Astrocyte (in vitro differentiated cells and primary cell): ENCODE data around the gene KLK4. TPM values are rescaled to one million over a fixed set of nuclear protein-coding genes. Genes with fewer than 3 reads are reported as not detected.
A peak's percentile ranks its signal among the peaks of the same experiment; 100 is the strongest.

ENCODE experiments used
- DNase-seq: peaks from one replicate; pipeline ENCODE4 v3.0.0-alpha.2; 2010; ENCODE audit warnings: low read depth
- FAIRE-seq: peaks from 2 replicates; lab custom pipeline; 2011; peaks lifted over from hg19 to GRCh38; lab: Jason Lieb, UNC
- H2AFZ ChIP-seq: 2 replicates; pipeline ENCODE4 v1.6.0; 2012; ENCODE audit warnings: low read depth, low read length, inconsistent platforms
- H3K27ac ChIP-seq: 2 replicates; pipeline ENCODE4 v1.5.1; 2011; ENCODE audit warnings: low read depth, low read length, inconsistent platforms
- H3K27me3 ChIP-seq: 2 replicates; pipeline ENCODE4 v1.6.0; 2011; ENCODE audit warnings: low read length, inconsistent platforms; ENCODE audit not compliant: insufficient read depth
- H3K36me3 ChIP-seq: 2 replicates; pipeline ENCODE4 v1.5.1; 2011; ENCODE audit warnings: low read length, inconsistent platforms; ENCODE audit not compliant: insufficient read depth
- H3K4me1 ChIP-seq: 2 replicates; pipeline ENCODE4 v1.5.1; 2011; ENCODE audit warnings: low read length, inconsistent platforms; ENCODE audit not compliant: insufficient read depth
- H3K4me2 ChIP-seq: 2 replicates; pipeline ENCODE4 v1.6.0; 2012; ENCODE audit warnings: low read length, inconsistent platforms
- H3K4me3 ChIP-seq: 2 replicates; pipeline ENCODE4 v1.5.1; 2011; ENCODE audit warnings: low read depth, mild to moderate bottlenecking, low read length, inconsistent platforms; ENCODE audit not compliant: insufficient read depth
- H3K79me2 ChIP-seq: 2 replicates; pipeline ENCODE4 v1.6.0; 2012; ENCODE audit warnings: mild to moderate bottlenecking, low read length, inconsistent platforms; ENCODE audit not compliant: insufficient read depth
- H3K9ac ChIP-seq: 2 replicates; pipeline ENCODE4 v1.6.0; 2012; ENCODE audit warnings: mild to moderate bottlenecking, low read length, inconsistent platforms
- H3K9me3 ChIP-seq: 2 replicates; pipeline ENCODE4 v1.5.1; 2012; ENCODE audit warnings: low read depth, mild to moderate bottlenecking, low read length, inconsistent platforms; ENCODE audit not compliant: insufficient read depth
- H4K20me1 ChIP-seq: 2 replicates; pipeline ENCODE4 v1.6.0; 2012; ENCODE audit warnings: low read length, inconsistent platforms; ENCODE audit not compliant: insufficient read depth
- H3K27ac Mint-ChIP-seq: one replicate; pipeline ENCODE4 v1.8.0; 2021; ENCODE audit warnings: mild to moderate bottlenecking, mixed read lengths; ENCODE audit not compliant: unreplicated experiment
- H3K27me3 Mint-ChIP-seq: one replicate; pipeline ENCODE4 v1.8.0; 2021; ENCODE audit warnings: low read depth, mixed read lengths; ENCODE audit not compliant: unreplicated experiment
- H3K36me3 Mint-ChIP-seq: one replicate; pipeline ENCODE4 v1.8.0; 2021; ENCODE audit warnings: low read depth, mixed read lengths; ENCODE audit not compliant: unreplicated experiment
- H3K4me1 Mint-ChIP-seq: one replicate; pipeline ENCODE4 v1.8.0; 2021; ENCODE audit warnings: low read depth, mixed read lengths; ENCODE audit not compliant: unreplicated experiment
- H3K4me3 Mint-ChIP-seq: one replicate; pipeline ENCODE4 v1.8.0; 2021; ENCODE audit warnings: mild to moderate bottlenecking, moderate library complexity, mixed read lengths; ENCODE audit not compliant: unreplicated experiment
- H3K9me3 Mint-ChIP-seq: one replicate; pipeline ENCODE4 v1.8.0; 2021; ENCODE audit warnings: mild to moderate bottlenecking, mixed read lengths; ENCODE audit not compliant: unreplicated experiment
- EZH2 ChIP-seq: IDR thresholded peaks from 2 replicates; pipeline ENCODE4 v1.6.1; 2012; ENCODE audit warnings: mild to moderate bottlenecking, low read length, inconsistent platforms; ENCODE audit not compliant: insufficient read depth
- total RNA-seq: library from RNA; stranded (reverse); gene quantifications from 2 replicates; pipeline ENCODE4 v1.2.1, GENCODE V29; 2021
- TF ChIP-seq, protein P1 (sequence below): IDR thresholded peaks from 2 replicates; pipeline ENCODE4 v1.5.1; 2011; ENCODE audit warnings: low read depth, mild to moderate bottlenecking, inconsistent platforms, low read length, moderate library complexity; ENCODE audit not compliant: insufficient read depth

Gene KLK4
- total RNA-seq, 1 donor from 2014 or later, result not detected

DNA sequence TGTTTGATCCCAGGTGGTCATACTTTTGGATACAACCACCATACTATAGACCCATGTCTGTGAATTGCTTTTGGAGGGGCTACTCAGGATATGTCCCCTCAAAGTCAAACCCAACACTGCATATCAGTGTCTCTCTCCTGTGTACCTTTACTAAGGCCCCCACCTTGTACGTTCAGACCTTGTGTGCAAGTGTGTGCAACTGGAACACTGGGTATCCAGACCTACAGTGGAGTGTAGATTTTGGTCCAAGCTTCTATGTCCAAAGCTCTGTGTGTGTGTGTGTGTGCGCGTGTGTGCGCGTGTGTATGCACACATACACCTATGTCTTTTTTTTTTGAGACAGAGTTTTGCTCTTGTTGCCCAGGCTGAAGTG, 20.0 kb downstream of the KLK4 start:
- DNase-seq, result no peak

GRCh38 chr19:50890422-50891252, 20.6 kb downstream of the KLK4 start:
- H3K27me3 ChIP-seq, result no peaks in the 10 kb centered on the region
- Mint-ChIP-seq H3K4me1 (no peaks in the 10 kb centered on the region), H3K9me3 (peaks cover 18% of the 10 kb centered on the region), H3K27me3 (peaks cover 13% of the 10 kb centered on the region), H3K4me3 (no peak overlapping the region), H3K27ac (no peak overlapping the region), H3K36me3 (no peaks in the 10 kb centered on the region)
- no peak for TF ChIP-seq EZH2
- TF ChIP-seq, protein P1, sequence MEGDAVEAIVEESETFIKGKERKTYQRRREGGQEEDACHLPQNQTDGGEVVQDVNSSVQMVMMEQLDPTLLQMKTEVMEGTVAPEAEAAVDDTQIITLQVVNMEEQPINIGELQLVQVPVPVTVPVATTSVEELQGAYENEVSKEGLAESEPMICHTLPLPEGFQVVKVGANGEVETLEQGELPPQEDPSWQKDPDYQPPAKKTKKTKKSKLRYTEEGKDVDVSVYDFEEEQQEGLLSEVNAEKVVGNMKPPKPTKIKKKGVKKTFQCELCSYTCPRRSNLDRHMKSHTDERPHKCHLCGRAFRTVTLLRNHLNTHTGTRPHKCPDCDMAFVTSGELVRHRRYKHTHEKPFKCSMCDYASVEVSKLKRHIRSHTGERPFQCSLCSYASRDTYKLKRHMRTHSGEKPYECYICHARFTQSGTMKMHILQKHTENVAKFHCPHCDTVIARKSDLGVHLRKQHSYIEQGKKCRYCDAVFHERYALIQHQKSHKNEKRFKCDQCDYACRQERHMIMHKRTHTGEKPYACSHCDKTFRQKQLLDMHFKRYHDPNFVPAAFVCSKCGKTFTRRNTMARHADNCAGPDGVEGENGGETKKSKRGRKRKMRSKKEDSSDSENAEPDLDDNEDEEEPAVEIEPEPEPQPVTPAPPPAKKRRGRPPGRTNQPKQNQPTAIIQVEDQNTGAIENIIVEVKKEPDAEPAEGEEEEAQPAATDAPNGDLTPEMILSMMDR, result no peak
- no peak overlapping the region for H3K4me2 ChIP-seq
- H2AFZ ChIP-seq, result no peak overlapping the region
- no peak overlapping the region for H3K27ac ChIP-seq
- no peaks in the 10 kb centered on the region for H3K4me1 ChIP-seq
- no peak for FAIRE-seq
- no peaks in the 10 kb centered on the region for H3K79me2 ChIP-seq
- H4K20me1 ChIP-seq, result no peaks in the 10 kb centered on the region
- no peak overlapping the region for H3K9ac ChIP-seq
- H3K36me3 ChIP-seq, result no peaks in the 10 kb centered on the region
- H3K4me3 ChIP-seq, result no peak overlapping the region
- DNase-seq, result peak; percentile 2
- no peaks in the 10 kb centered on the region for H3K9me3 ChIP-seq

More for the DNA sequence above, 20.0 kb downstream of the KLK4 start:
- no peak overlapping the region for H2AFZ ChIP-seq
- H3K4me2 ChIP-seq, result no peak overlapping the region
- no peak overlapping the region for H3K4me3 Mint-ChIP-seq
- H3K4me1 Mint-ChIP-seq, result no peaks in the 10 kb centered on the region
- H3K27ac Mint-ChIP-seq, result no peak overlapping the region
- FAIRE-seq, result no peak
- no peaks in the 10 kb centered on the region for H3K79me2 ChIP-seq
- H3K27me3 Mint-ChIP-seq, result peaks cover 13% of the 10 kb centered on the region
- H3K9me3 ChIP-seq, result no peaks in the 10 kb centered on the region
- H3K27me3 ChIP-seq, result no peaks in the 10 kb centered on the region
- H3K4me3 ChIP-seq, result no peak overlapping the region
- no peaks in the 10 kb centered on the region for H3K36me3 ChIP-seq
- TF ChIP-seq EZH2, result no peak
- TF ChIP-seq, protein P1, result no peak
- H3K36me3 Mint-ChIP-seq, result no peaks in the 10 kb centered on the region
- no peaks in the 10 kb centered on the region for H3K4me1 ChIP-seq
- peaks cover 18% of the 10 kb centered on the region for H3K9me3 Mint-ChIP-seq
- H3K27ac ChIP-seq, result no peak overlapping the region
- H3K9ac ChIP-seq, result no peak overlapping the region
- no peaks in the 10 kb centered on the region for H4K20me1 ChIP-seq

DNA sequence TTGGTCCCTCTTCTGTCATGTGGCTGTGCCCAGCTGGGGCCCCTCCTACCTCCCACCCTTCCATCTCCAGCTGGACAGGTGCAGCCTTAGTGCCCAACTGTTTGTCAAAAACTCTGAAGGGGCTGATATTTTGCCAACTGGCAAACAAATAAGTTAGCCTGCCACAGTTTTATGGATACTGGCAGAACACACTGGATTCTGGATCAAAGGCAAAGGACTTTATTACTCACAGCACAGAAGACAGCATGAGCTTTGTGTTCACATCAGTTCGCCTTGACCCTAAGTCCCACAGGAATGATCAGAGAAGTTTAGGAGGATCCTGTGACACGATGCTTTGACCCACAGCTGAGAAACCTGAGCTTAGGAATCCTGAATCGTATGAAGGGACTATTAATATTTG, 21.6 kb downstream of the KLK4 start:
- peaks cover 12% of the 10 kb centered on the region for H3K27me3 Mint-ChIP-seq
- no peaks in the 10 kb centered on the region for H3K9me3 ChIP-seq
- no peaks in the 10 kb centered on the region for H3K36me3 ChIP-seq
- FAIRE-seq (no peak), DNase-seq (no peak)
- H3K4me2 ChIP-seq, result no peak overlapping the region
- no peak overlapping the region for H3K9ac ChIP-seq
- no peaks in the 10 kb centered on the region for H3K4me1 Mint-ChIP-seq
- no peaks in the 10 kb centered on the region for H4K20me1 ChIP-seq
- peaks cover 19% of the 10 kb centered on the region for H3K9me3 Mint-ChIP-seq
- H2AFZ ChIP-seq, result no peak overlapping the region
- TF ChIP-seq EZH2, result no peak
- TF ChIP-seq, protein P1, result no peak
- H3K4me3 Mint-ChIP-seq, result no peak overlapping the region
- no peaks in the 10 kb centered on the region for H3K27me3 ChIP-seq
- H3K4me3 ChIP-seq, result no peak overlapping the region
- no peaks in the 10 kb centered on the region for H3K36me3 Mint-ChIP-seq
- no peaks in the 10 kb centered on the region for H3K79me2 ChIP-seq
- H3K4me1 ChIP-seq, result no peaks in the 10 kb centered on the region
- no peak overlapping the region for H3K27ac Mint-ChIP-seq
- H3K27ac ChIP-seq, result no peak overlapping the region
